ENCODE data around the gene TEAD4. TPM values are rescaled to one million over a fixed set of nuclear protein-coding genes. Genes with fewer than 3 reads are reported as not detected.

TEAD4 gene
- total RNA-seq, 1 experiment from 2014 or later: 33.8 TPM

DNA sequence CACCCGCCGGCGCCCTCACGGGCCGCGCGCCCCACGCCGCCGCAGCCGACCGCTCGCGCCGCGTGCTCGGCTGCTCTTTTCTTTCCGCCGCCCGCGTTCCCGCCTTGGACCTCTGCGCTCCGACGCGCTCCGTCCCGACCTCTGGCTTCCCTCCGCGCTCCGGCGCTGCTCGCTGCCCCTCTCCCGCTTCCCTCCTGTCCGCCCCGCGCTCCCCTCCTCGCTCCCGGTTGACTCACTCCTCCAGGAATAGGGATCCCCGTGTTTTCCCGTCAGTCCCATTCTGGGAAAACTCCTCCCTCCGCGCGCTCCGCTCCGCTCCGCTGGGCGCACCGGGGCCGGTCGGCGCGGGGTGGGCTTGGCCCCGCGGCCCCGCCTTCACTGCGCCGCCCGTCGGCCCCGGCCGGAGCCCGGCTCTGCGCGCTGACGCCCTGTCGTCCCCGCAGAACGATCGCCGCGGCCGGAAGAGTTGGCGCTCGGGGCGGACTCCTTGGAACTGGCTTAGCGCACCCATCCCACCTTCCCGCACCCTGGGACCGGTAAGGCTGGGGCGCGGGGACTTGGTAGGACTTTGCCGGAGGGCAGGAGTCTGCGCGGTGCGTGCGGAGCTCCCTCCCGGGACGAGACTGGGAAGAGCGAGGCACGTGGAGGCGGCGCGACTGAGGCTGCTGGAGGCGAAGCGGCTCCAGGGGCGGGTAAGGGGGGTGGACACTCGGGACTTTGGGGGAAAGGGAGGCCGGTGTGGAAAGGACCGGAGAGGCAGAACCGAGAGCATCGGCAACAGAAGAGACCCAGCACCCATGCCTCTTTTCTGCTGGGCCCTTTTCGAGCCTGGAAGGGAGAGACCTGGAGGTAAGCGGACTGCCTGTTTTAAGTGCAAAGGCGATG lies 550 bp downstream of the TEAD4 start:
- Mint-ChIP-seq H3K27ac (ENCODE audit: low read depth, unreplicated experiment) (peak overlapping the region; percentile 69), H3K27me3 (ENCODE audit: insufficient read depth, unreplicated experiment) (no peaks in the 10 kb centered on the region), H3K4me1 (ENCODE audit: insufficient read depth, unreplicated experiment) (peaks cover 14% of the 10 kb centered on the region), H3K4me3 (ENCODE audit: unreplicated experiment) (peak overlapping the region; percentile 82), H3K36me3 (ENCODE audit: insufficient read depth, unreplicated experiment) (peaks cover 19% of the 10 kb centered on the region), H3K9me3 (ENCODE audit: unreplicated experiment) (no peaks in the 10 kb centered on the region)
- TF ChIP-seq, protein P1, sequence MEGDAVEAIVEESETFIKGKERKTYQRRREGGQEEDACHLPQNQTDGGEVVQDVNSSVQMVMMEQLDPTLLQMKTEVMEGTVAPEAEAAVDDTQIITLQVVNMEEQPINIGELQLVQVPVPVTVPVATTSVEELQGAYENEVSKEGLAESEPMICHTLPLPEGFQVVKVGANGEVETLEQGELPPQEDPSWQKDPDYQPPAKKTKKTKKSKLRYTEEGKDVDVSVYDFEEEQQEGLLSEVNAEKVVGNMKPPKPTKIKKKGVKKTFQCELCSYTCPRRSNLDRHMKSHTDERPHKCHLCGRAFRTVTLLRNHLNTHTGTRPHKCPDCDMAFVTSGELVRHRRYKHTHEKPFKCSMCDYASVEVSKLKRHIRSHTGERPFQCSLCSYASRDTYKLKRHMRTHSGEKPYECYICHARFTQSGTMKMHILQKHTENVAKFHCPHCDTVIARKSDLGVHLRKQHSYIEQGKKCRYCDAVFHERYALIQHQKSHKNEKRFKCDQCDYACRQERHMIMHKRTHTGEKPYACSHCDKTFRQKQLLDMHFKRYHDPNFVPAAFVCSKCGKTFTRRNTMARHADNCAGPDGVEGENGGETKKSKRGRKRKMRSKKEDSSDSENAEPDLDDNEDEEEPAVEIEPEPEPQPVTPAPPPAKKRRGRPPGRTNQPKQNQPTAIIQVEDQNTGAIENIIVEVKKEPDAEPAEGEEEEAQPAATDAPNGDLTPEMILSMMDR (IDR thresholded peaks at IDR 0.05; ENCODE audit: unreplicated experiment): no peak
- ChIA-PET POLR2A (interaction anchor here (0.6 to 1.3 kb wide), 8 partner anchors 11 to 164 kb away, joined by 3 to 6 read pairs (median 3); no protein-coding TSS in a partner anchor), CTCF (interaction anchor here (0.6 kb wide), 2 partner anchors 32 to 141 kb away, joined by 3 to 5 read pairs; no protein-coding TSS in a partner anchor)
- DNase-seq (ENCODE audit: unreplicated experiment): peak; percentile 75
- intact Hi-C loops (cut with micrococcal nuclease): no loop called here
- no TSS peak for BruUV-seq (replicated peaks)

DNA sequence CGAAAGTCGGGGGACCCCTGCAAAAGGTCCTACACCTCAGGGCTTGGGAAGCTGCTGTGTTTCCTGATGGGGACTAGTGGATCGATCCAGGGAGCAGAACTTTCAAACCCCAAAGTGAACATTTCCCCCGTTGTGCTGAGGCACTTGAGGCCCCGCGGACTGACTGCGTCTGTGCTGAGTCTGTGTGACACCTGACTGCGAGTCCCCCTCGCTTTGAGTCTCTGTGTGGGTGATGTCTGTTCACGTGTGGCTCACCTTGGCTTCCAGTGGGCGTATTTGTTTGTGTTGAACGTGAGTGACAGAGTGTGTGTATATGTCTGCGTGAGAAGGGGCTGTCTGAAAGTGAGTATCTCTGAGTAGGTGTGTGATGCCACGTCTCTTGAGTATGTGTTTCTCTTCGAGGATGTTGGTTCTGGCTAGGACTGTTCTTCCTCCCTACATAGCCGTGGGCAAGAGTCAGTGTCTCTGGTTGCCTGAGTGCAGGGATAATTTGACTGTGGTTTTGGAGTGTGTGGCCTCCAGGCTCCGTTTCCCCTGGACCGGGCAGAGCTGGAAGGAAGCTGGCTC lies 1.3 kb downstream of the TEAD4 start:
- BruUV-seq (replicated peaks): TSS peak; percentile 41

DNA sequence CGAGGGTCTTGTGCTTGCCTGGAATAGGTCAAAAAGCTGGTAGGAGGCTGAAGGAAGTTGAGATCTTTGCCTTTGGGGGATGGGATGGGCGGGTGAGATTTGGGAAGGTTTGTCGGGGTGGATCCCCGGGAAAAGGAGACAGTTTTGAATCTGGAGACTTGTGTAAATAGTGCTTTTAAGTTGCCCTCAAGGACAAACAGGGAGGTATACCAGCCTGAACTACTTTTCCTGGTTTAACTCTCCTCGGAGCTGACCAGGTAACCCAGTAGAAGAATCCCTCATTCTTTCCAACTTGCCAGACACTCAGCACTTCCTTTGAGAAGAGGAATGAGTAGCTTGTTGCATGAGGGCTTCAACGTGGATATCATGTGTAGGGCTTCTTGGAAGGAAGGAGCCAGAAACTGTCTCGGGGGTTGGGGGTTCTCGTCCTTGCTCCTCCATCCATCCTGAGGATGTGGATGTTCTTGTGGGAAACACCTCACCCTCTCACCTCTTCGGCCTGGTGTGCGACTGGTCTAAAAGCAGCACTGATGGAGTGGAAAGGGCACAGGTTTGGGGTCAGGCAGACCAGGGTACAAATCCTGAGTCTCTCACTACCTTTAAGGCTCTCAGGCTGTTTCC lies 1.9 kb downstream of the TEAD4 start:
- TF ChIP-seq, protein P1 (IDR thresholded peaks at IDR 0.05; ENCODE audit: unreplicated experiment): no peak
- Mint-ChIP-seq H3K27me3 (ENCODE audit: insufficient read depth, unreplicated experiment) (no peaks in the 10 kb centered on the region), H3K4me1 (ENCODE audit: insufficient read depth, unreplicated experiment) (peaks cover 14% of the 10 kb centered on the region), H3K9me3 (ENCODE audit: unreplicated experiment) (no peaks in the 10 kb centered on the region), H3K27ac (ENCODE audit: low read depth, unreplicated experiment) (no peak overlapping the region), H3K4me3 (ENCODE audit: unreplicated experiment) (peak overlapping the region; percentile 82), H3K36me3 (ENCODE audit: insufficient read depth, unreplicated experiment) (peaks cover 19% of the 10 kb centered on the region)
- DNase-seq (ENCODE audit: unreplicated experiment): no peak
- intact Hi-C loops (cut with micrococcal nuclease): no loop called here
- ChIA-PET POLR2A (interaction anchor here (0.7 to 1.3 kb wide), 3 partner anchors 13 to 148 kb away, joined by 3 to 8 read pairs (median 4); partner anchors contain the start of genes ITFG2 and TULP3), CTCF (interaction anchor here (0.6 to 0.9 kb wide), 3 partner anchors 76 to 165 kb away, joined by 3 to 4 read pairs (median 4); no protein-coding TSS in a partner anchor)
- no TSS peak for BruUV-seq (replicated peaks)

More for the DNA sequence above, 1.3 kb downstream of the TEAD4 start:
- POLR2A ChIA-PET: interaction anchor here (0.7 to 1.3 kb wide), 6 partner anchors 12 to 164 kb away, joined by 3 to 8 read pairs (median 3); partner anchors contain the start of gene TULP3
- DNase-seq (ENCODE audit: unreplicated experiment): peak; percentile 40
- peaks cover 19% of the 10 kb centered on the region for H3K36me3 Mint-ChIP-seq (ENCODE audit: insufficient read depth, unreplicated experiment)
- H3K27ac Mint-ChIP-seq (ENCODE audit: low read depth, unreplicated experiment): peak overlapping the region; percentile 69
- H3K4me3 Mint-ChIP-seq (ENCODE audit: unreplicated experiment): peak overlapping the region; percentile 82
- CTCF ChIA-PET: interaction anchor here (0.6 to 0.9 kb wide), 3 partner anchors 75 to 141 kb away, joined by 3 to 4 read pairs (median 4); no protein-coding TSS in a partner anchor
- H3K27me3 Mint-ChIP-seq (ENCODE audit: insufficient read depth, unreplicated experiment): no peaks in the 10 kb centered on the region
- TF ChIP-seq, protein P1 (IDR thresholded peaks at IDR 0.05; ENCODE audit: unreplicated experiment): no peak
- intact Hi-C loops (cut with micrococcal nuclease): no loop called here
- no peaks in the 10 kb centered on the region for H3K9me3 Mint-ChIP-seq (ENCODE audit: unreplicated experiment)
- H3K4me1 Mint-ChIP-seq (ENCODE audit: insufficient read depth, unreplicated experiment): peaks cover 14% of the 10 kb centered on the region
